ENCODE measurements around the gene MCM8.
"Not testable (repeated sequence)": the region's sequence is repeated elsewhere in the genome, so short reads cannot be mapped to it uniquely, and the experiment has no call there.

MCM8 gene

DNA sequence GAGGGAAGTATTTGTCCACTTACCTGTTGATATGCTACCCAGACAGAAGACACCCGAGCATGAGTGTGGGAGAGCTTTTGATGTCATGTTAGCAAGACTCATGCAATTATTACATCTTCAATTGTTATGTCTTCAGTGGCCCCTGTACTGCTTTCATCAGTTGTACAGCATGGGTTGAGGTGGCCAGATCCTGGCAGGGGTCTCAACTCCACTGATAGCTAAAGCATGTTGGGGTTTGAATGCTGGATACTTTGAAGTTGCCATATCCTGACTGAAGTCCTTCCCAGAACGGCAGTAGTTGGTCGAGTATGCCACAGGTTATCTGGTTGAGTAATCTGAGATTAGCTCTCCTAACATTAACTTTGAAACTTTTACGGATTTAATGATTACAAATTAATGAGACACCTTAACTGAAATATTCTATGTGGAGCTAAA, 56.7 kb downstream of the MCM8 start:
- no peak for DNase-seq

DNA sequence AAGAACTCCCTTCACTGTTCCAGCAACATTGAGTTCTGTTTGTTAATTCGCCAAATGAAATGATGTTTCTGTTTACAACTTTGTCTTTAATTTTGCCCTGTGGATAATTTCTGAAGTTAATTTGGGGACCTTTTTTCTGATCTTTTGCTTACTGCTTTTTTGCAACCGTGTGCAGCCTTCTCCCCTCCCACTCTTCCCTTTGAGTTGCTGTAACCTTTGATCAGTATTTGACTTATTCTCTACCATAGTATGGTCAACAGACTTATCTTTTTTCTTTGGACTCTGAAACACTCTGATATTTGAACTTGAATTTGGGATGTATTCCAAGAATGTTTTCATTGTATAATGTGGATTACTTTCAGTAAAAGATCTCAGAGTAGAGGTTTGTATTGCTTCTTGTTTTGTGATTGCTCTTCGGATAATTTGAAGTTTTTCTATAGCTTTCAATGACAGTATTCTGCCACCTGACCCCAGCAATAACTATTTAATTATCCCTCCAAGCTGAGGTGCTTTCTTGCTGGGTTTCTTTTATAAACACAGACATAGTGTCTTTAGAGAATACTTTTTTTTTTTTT, 57.2 kb downstream of the MCM8 start:
- DNase-seq: no peak

- DNase-seq: no peak
These were observed 57.8 kb downstream of the MCM8 start for GRCh38 chr20:6008254-6008653.

DNA sequence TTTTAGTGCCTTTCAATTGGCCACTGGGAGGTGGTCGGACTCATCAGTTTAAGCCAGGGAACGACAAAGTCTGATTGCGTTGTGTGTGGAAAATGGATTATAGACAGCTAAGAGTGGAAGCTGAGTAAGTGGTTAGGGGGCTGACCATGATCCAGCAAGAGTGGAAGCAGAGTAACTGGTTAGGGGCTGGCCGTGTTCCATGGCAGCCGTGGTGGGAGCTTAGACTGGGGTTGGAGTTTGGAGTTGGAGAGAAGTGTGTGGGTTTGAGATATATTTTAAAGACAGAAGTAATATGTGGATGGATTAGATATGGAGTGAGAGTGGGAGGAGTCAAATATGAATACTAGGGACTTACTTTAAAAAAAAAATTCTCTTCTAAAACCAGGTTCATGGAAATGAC, 61.7 kb downstream of the MCM8 start:
- DNase-seq: no peak

DNA sequence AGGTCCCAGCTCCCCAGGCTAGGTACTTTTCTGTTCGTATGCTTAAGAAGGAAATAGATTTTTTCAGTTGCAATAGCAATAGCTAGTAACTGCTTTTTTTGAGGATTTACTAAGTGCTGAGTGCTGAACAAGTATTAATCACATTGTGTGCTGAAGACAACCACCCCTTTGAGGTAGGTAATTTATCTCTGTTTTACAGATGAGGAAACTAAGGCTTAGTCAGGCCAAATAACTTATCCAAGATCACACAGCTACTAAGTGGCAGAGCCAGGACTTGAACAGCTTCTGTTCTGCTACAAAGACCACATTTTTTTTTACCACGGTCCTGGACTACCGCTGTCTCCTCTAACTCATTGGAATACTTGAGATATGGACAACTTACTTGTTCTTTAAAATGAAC, 63.6 kb downstream of the MCM8 start:
- DNase-seq: no peak

DNA sequence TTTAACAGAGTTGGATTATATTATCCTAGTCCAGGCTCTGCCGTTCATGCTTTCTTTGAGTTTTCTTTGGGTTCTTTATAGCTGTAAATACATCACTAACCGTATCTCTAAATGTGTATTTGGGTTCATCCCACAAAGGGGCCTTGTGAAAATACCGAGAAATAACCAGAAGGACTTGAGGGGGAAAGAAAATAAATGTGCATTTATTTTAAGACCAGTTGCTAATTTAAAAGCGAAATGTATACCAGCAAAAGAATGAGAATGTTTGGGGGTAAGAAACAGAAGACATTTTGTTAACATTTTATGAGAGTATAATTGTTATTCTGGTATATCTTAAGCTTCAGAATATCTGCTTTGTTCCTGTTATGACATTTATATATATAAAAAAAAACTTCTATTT, 64.5 kb downstream of the MCM8 start:
- DNase-seq: no peak

- no peak for DNase-seq
These were observed 67.0 kb downstream of the MCM8 start for GRCh38 chr20:6017467-6017866.

DNA sequence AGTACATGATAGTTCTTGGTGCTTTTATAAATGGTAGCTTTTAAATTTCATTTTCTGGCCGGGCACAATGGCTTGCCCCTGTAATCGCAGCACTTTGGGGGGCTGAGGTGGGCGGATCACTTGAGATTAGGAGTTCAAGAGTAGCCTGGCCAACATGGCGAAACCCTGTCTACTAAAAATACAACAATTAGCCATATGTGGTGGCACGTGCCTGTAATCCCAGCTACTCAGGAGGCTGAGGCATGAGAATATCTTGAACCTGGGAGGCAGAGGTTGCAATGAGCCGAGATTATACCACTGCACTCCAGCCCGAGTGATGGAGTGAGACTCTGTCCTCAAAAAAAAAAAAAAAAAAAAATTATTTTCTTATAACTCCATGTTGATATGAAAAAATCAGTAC, 67.4 kb downstream of the MCM8 start:
- no peak for DNase-seq

GRCh38 chr20:6024768-6025167, 74.3 kb downstream of the MCM8 start:
- DNase-seq: no peak

DNA sequence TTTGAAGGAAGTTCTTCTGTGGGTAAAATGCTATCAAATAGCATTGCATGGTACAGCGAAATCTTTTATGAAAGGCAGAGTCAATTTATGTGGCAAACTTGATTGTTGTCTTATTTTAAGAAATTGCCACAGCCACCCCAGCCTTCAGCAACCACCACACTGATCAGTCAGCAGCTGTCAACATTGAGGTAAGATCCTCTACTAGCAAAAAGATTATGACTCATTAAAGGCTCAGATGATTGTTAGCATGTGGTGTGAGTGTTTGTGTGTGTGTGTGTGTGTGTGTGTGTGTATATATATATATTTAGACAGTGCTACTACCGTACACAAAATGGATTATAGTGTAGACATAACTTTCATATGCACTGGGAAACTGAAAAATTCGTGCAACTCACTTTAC, 75.6 kb downstream of the MCM8 start:
- DNase-seq: no peak

DNA sequence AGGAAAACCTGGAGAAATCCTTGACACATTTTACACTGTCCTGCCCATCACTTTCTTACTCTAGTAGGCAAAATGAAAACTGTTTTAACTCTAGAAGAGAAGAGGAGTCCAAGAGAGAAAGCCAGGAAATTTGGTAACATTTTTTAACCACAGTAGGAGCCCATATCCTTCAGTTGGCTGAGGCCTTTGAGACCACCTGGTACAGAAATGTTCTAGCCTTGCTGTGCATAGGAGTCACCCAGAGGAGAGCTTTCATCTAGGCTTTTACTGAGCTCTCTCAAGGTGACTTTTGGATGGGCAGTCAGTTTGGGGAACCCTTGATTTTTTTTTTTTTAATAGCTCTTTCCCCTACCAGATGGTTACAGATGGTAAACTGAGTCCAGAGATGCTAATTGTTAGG, 78.4 kb downstream of the MCM8 start:
- DNase-seq: no peak

GRCh38 chr20:6029538-6029937, 79.1 kb downstream of the MCM8 start:
- no peak for DNase-seq

GRCh38 chr20:6030453-6031080, 80.1 kb downstream of the MCM8 start:
- no peak for DNase-seq

DNA sequence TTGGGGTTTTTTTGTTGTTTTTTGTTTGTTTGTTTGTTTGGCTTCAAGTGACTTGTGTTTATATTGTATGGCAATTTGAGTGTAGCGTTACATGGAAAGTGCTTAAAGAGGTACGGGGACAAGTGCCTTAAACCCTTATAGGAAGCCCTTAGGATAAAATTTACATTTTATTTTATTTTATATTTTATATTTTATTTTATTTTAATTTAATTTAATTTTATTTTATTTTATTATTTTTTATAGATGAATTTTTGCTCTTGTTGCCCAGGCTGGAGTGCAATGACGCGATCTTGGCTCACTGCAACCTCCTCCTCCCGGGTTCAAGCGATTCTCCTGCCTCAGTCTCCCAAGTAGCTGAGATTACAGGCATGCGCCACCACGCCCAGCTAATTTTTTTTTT, 82.5 kb downstream of the MCM8 start:
- DNase-seq: not testable (repeated sequence)

DNA sequence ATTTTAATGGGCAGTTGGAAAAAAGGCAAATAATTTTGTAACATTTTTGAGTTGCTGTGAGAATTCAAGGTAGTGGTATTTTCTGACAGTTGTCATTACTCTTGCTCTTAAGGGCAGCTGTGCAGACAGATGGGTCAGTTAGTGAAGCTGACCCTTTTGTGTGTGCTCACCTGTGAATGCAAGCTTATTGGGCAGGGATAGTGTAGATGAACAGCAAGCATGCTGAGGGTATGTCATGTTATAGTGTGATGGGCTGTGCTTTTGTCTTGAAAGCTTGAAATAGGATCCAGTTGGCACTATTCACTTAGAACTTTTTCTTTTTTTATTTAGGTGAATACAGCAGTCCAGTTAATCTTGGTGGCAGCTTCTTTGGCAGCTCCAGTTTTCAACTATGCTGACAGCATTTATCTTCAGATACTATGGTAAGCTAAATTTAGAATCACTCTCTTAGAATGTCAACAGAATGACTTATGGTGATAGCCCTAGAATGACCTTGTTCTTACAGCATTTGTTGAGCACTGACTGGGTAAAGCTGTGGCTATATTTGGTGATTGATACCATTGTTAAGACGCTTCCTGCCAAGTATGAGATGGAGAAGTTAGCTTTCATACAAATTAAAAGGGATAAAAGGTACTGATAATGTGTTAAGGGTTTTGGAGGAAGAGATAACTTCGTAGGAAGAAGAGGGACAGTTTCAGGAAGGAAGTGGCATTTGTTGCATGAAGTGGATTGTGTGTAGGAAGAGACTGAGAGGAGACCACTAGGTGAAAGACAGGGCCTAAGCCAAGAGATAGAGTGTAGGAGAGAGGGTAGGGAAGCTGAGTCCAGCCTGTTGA, 83.9 kb downstream of the MCM8 start:
- no peak for DNase-seq

DNA sequence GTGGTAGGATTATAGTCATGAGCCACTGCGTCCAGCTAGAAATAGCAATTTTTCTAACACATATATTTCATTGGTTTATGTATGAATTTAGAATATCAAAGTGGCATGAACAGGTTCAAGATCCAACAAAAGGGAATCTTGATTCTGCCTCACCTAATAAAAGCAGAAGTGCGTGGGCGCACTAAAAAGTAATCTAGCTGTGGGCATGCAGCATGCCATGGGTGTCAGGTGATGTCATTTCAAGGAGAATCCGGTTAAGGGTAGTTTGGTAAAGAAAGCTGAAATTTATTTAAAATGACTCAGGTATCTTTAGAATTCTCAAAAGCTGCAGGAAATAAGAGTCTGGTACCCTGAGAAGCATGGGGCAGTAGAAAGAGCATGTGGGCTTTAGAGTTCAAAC, 85.8 kb downstream of the MCM8 start:
- DNase-seq: no peak

GRCh38 chr20:6037082-6037481, 86.6 kb downstream of the MCM8 start:
- DNase-seq: no peak

GRCh38 chr20:6038256-6038655, 87.8 kb downstream of the MCM8 start:
- no peak for DNase-seq

DNA sequence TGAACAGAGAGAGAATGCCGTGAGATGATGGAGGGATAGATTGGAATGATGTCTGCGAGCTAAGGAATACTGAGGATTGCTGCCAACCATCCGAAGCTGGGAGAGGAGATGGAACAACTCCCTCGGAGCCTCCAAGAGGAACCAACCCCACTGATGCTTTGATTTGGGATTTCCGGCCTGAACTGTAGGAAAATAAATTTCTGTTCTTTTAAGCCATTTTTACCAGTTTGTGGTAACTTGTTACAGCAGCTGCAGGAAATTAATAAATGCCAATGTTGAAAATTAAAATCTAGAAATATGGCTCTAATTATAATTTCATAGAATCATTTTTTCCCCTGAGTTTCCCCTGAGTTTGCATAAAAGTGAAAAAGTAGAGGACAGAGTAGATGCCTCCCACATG, 89.3 kb downstream of the MCM8 start:
- DNase-seq: no peak

- DNase-seq: no peak
These were observed 90.1 kb downstream of the MCM8 start for GRCh38 chr20:6040540-6040939.

DNA sequence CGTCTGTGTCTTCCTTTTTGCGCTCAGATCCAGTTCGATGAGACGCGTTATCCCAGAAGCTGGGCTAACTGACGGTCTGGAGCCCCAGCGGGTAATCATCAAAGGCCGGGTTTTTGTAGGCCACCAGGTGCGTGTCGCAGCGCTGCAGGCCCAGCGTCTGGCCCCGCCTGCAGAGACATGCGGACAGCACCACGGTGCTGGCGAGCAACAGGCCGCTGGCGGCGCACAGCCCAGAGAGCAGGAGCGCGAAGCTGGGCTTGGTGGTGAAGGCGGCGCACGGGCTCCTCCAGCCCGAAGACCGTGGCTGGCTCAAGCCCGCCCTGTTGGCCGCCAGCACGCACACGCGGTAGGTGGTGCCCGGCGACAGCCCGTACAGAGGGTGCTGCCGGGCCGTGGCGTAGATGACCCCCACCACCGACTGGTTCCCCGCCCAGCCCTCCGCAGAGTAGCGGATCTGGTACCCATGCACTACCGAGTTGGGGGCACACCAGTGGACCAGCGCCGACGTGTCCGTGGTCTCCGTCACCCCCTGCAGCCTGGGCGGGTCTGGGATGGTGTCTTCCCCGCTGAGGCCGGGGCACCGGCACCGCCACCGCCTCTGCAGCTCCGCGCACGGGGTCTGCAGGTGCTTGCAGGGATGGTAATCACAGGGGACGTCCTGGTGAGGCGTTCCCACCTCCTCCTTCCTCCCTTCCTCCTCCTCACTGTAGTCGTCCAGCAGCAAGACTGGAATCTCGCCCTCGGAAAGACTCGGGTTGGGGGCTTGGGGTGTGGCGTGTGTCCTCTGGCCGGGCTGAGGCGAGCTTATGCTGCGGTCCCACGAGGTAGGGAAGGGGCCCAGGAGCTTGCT, 90.7 kb downstream of the MCM8 start:
- DNase-seq: no peak

GRCh38 chr20:6041808-6042265, 91.4 kb downstream of the MCM8 start:
- DNase-seq: no peak

- no peak for DNase-seq
These were observed 93.7 kb downstream of the MCM8 start for GRCh38 chr20:6044115-6044514.

Measured in cerebellar nuclear complex (tissue), 1 donor.